NCI-H1694 (cell line): Measurements from ENCODE around the gene ATF1.

ENCODE experiments used
- DNase-seq: peaks from one replicate; lab custom pipeline; 2025; lab: John Stamatoyannopoulos, UW

ATF1 gene

DNA sequence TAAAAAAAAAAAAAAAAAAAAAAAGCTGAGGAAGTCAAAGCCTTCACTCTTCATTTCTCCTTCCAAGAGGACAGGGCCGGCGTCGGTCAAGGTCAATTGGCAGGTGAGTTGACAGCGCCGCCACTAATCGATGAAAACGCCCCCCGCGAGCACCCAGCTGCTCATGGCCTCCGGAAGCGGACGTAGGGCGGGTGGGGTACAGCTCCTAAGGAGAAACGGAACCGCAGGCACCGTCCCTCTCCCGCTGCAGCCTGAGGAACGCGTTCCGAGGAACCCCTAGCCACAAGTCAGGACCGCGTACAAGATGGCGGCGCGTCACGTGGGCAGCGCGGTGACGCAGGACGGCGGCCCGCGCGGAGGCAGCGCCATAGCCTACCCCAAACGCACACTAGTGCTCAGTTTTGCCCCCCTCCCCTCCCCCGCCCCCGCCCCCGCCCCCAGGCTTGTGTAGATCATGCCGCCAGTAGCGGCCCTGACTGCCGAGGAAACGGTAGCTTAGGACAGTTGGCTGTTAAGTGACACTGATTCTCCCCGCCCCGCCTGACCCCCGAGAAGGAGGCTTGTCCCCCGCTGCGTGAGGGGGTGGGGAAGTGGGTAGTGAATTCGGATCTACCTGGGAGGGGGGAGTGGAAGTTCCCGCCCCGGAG is at the start of gene ATF1:
TSS of gene ATF1 (plus strand) at position 463 of the 647 bp plus-strand sequence. CDS start 16,045 bp downstream, outside the sequence.
- peak; percentile 76 for DNase-seq

DNA sequence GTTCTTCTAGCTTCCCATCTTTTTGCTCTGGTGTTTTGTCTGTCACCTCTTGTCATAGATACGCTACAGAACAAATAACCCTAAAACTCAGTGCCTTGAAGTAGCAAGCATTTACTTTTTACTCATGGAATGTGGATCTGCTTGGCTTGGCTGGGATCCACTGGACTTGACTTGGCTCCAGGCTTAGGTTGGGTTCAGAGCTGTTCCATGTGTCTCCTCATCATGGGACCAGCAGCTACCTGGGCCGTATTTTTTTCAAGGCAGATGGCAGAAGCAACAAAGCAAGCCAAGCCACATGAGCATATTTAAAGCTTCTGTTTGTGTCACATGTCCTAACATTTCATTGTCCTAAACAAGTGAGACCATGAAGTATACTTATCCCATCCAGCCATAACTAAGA is 48.7 kb upstream of the ATF1 start:
- no peak for DNase-seq

GRCh38 chr12:50718760-50719159 is 45.1 kb upstream of the ATF1 start:
- DNase-seq, result no peak

- DNase-seq, result no peak
Observed at GRCh38 chr12:50720085-50720484, 43.8 kb upstream of the ATF1 start.

DNA sequence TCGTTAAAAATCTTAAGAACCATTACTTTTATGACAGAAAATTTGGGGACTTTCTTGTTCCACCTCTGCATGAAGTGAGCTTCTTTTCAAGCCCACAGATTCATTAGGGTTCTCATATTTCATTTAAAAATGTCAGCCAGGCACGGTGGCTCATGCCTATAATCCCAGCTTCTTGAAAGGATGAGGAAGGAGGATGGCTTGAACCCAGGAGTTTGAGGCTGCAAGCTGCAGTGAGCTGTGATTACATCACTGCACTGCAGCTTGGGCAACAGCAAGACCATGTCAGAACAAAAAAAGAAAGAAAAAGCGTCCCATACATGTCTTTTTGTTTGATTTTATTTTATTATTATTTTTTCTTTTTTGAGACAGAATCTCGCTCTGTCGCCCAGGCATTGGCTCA is 43.4 kb upstream of the ATF1 start:
- DNase-seq, result no peak

- DNase-seq, result no peak
Observed at GRCh38 chr12:50723865-50724264, 40.0 kb upstream of the ATF1 start.

GRCh38 chr12:50725011-50725942 is 38.6 kb upstream of the ATF1 start:
- peak; percentile 4 for DNase-seq

- DNase-seq, result no peak
Observed at GRCh38 chr12:50727466-50727865, 36.4 kb upstream of the ATF1 start.

DNA sequence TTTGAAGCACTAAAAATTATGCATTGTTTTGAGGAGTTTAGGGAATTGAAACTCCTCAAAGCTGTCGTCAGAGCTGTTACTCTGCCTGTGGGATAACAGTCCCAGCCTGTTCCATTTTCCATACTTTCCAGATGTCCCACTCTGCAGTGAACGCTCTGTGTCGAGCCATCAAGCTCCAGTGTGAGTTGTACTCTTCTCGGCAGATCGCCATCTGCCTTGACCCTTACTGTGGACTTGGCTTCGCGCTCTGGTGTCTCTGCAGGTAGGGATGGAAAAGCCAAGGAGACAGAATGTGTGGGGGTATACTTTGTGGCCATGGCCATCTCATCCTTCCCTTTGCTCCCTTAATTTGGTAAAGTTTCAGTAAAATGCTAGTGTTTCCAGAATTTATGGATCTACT is 35.5 kb upstream of the ATF1 start:
- DNase-seq, result no peak

GRCh38 chr12:50728841-50729240 is 35.1 kb upstream of the ATF1 start:
- no peak for DNase-seq

- DNase-seq, result no peak
Observed at GRCh38 chr12:50732591-50732990, 31.3 kb upstream of the ATF1 start.

- DNase-seq, result no peak
Observed at GRCh38 chr12:50733706-50734105, 30.2 kb upstream of the ATF1 start.

GRCh38 chr12:50734409-50735263 is 29.3 kb upstream of the ATF1 start:
- peak; percentile 36 for DNase-seq

DNA sequence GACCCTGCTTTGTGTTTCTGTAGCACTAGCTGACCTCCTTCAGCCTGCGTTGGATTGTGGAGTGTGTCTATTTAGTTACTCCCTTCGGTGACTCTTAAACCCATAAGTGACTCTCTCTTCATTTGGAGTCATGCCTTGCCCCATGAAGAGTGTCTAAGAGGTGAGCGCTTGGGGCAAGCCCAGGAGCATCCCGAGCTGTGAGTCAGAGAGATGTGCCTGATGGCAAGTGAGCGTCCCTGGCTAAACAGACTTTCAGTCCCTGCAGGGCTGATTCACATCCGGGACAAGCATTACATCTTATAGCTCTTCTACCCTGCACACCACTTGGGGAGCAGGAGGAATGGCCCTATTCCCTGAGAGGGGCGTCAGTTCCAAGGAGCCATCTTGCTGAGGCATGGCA is 24.3 kb upstream of the ATF1 start:
- DNase-seq, result no peak

- DNase-seq, result no peak
Observed at GRCh38 chr12:50740307-50740706, 23.6 kb upstream of the ATF1 start.

DNA sequence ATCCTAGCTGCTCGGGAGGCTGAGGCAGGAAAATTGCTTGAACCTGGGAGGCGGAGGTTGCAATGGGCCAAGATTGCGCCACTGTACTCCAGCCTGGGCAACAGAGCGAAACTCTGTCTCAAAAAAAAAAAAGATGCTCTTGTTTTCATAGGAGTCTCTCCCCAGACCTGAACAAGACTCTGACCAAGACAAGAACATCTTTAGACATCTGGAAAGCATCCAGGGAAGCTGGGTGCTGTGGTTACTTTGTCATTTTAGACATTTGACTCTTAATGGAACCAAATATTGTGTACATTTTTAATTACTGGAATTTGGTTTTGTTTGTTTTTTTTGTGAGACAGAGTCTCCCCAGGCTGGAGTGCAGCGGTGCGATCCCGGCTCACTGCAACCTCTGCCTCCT is 21.1 kb upstream of the ATF1 start:
- DNase-seq, result no peak

GRCh38 chr12:50745861-50746260 is 18.0 kb upstream of the ATF1 start:
- DNase-seq, result no peak

GRCh38 chr12:50746431-50746830 is 17.5 kb upstream of the ATF1 start:
- DNase-seq, result no peak

DNA sequence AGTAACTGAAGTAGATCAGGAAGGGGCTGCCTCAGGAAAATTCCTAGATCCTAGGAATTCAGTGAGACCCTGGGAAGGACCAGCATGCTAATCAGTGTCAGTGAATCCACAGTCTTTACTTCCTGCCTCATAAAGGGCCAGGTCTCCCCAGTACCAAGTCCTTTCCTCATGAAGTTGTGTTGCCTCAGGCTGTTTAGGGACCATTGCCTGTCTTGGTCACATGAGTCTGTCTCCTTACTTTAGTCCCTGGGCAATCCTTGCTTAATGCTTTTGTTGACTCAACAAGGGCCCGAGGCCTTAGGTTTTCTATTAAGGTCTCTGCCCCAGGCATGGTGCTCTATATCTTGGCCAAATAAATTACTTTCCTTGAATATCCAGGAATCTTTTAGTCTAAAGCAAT is 16.1 kb upstream of the ATF1 start:
- no peak for DNase-seq

DNA sequence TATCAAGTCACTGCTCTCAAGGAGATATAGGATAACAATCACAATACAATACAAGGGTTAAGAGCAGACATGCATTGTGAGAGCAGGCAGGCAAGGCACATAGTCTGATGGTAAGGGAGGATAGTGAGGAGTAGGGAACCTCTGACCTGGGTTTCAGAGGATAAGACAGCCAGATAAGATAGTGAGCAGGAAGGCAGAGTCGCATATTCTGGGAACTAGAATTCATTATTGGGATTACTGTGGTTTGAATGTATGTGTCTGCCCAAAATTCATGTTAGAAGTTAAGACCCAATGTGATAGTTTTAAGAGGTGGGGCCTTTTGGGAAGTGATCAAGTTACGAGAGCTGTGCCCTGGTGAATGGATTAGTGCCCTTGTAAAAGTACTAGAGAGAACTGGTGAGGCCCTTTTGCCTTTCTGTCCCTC is 14.4 kb upstream of the ATF1 start:
- no peak for DNase-seq

GRCh38 chr12:50750366-50750765 is 13.5 kb upstream of the ATF1 start:
- DNase-seq, result no peak

DNA sequence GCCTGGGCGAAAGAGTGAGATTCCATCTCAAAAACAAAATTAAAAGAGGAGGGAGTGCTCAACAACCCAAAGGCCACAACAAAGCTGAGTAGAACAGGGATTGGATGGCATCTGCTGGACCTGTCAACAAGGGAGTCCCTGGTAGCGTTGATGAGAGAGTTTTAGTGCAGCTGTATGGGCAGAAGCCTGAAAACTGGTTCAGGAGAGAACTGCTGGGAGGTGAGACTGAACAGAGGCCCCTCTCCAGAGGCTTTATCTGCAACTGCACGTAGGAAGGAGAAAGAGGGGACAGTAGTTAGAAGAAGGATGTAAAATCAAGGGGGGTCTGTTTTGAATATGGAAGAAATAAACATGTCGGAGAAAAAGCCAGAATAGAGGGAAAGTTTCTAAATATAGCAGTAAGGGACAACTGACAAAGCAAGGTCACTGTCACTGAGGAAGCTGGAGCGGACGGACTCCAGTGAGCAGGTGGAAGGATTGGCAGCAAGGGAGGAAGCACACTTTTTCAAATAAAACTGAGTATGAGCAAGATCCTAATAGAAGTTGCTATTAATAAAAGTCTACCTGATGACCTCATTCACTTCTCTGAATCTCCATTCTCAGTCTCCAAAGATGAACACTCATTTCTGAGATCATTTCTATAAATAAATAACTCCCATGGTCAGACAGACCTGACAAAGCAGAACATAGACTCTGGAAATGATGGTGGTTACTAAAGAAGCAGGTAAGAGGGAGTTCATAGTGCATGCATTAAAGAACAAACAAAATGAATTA is 11.8 kb upstream of the ATF1 start:
- DNase-seq, result no peak
